GM15510 (cell line): Measurements from ENCODE around the gene ACOXL.

Experiments
- POLR2A ChIP-seq: IDR thresholded peaks from 3 replicates; pipeline ENCODE4 v1.6.1; 2011; ENCODE audit warnings: borderline replicate concordance; ENCODE audit not compliant: insufficient read length; ENCODE audit errors: extremely low read depth

Gene ACOXL

GRCh38 chr2:111031546-111032478, 299.4 kb downstream of the ACOXL start:
- no peak for TF ChIP-seq POLR2A

GRCh38 chr2:111032721-111033429, 300.5 kb downstream of the ACOXL start:
- TF ChIP-seq POLR2A, result no peak

- TF ChIP-seq POLR2A, result no peak
These were observed 301.8 kb downstream of the ACOXL start for GRCh38 chr2:111034146-111034545.

GRCh38 chr2:111034606-111035005, 302.2 kb downstream of the ACOXL start:
- TF ChIP-seq POLR2A, result no peak

- no peak for TF ChIP-seq POLR2A
These were observed 303.6 kb downstream of the ACOXL start for GRCh38 chr2:111035830-111036441.

GRCh38 chr2:111037128-111037527, 304.8 kb downstream of the ACOXL start:
- TF ChIP-seq POLR2A, result no peak

- no peak for TF ChIP-seq POLR2A
These were observed 307.4 kb downstream of the ACOXL start for GRCh38 chr2:111039628-111040383.

- TF ChIP-seq POLR2A, result no peak
These were observed 309.2 kb downstream of the ACOXL start for GRCh38 chr2:111041398-111042202.

GRCh38 chr2:111042261-111042660, 309.9 kb downstream of the ACOXL start:
- no peak for TF ChIP-seq POLR2A

- no peak for TF ChIP-seq POLR2A
These were observed 310.7 kb downstream of the ACOXL start for GRCh38 chr2:111042772-111043771.

GRCh38 chr2:111044066-111044465, 311.7 kb downstream of the ACOXL start:
- no peak for TF ChIP-seq POLR2A

- no peak for TF ChIP-seq POLR2A
These were observed 313.5 kb downstream of the ACOXL start for GRCh38 chr2:111045771-111046444.
